Endothelial cell of umbilical vein (primary cell): ENCODE data around the gene LRRC14B.
"Not testable (repeated sequence)": the region's sequence is repeated elsewhere in the genome, so short reads cannot be mapped to it uniquely, and the experiment has no call there.

Experiments
- CTCF ChIP-seq, 2 donors: IDR thresholded peaks; 1 replicate in 1 of 2; 2 replicates in 1 of 2; pipeline ENCODE4 v1.5.1; 2011; ENCODE audit warnings: low read length in 2 of 2, mild to moderate bottlenecking in 2 of 2, moderate library complexity in 2 of 2, control low read depth in 1 of 2, inconsistent platforms in 1 of 2, low read depth in 1 of 2; ENCODE audit not compliant: insufficient read depth in 1 of 2; ENCODE audit errors: extremely low read depth in 1 of 2
- JUN ChIP-seq: IDR thresholded peaks from 2 replicates; pipeline ENCODE4 v1.6.1; 2011; ENCODE audit warnings: borderline replicate concordance, low read depth; ENCODE audit not compliant: insufficient read length, insufficient read depth

DNA sequence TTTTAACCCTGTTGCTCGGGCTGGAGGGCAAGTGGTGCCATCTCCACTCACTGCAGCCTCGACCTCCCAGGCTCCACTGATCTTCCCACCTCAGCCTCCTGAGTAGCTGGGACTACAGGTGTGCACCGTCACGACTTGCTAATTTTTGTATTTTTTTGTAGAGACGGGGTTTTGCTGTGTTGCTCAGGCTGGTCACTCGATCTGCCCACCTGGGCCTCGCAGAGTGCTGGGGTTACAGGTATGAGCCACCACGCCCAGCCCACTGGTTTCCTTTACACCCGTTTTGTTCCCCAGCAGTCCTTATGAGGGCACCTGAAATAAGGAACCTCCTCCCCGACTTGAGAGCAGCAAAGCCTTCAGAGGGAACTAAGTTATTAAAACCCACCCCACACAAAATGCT is 24.8 kb downstream of the LRRC14B start:
- not testable (repeated sequence) for TF ChIP-seq CTCF (IDR thresholded peaks at IDR 0.05; ENCODE audit: extremely low read depth in 1 of 2, insufficient read depth in 1 of 2, low read depth in 1 of 2, low read length in 2 of 2); JUN
